Testis (tissue), 2 donors: ENCODE results near the gene TMEM106C.

Experiments
- POLR2A ChIP-seq: fragments of 450-650 bp; IDR thresholded peaks from one replicate; pipeline ENCODE4 v1.6.1; 2017; ENCODE audit warnings: antibody characterized with exemption, mild to moderate bottlenecking, moderate library complexity
- TF ChIP-seq, protein P1 (sequence below), 3 experiments: fragments of 450-650 bp in 2 of 3; fragments of 200-600 bp in 1 of 3; sonication (generic) in 1 of 3; IDR thresholded peaks; one replicate each; pipeline ENCODE4 v1.5.1; 2016 to 2019; ENCODE audit warnings: antibody characterized with exemption in 3 of 3, mild to moderate bottlenecking in 2 of 3, moderate library complexity in 1 of 3

DNA sequence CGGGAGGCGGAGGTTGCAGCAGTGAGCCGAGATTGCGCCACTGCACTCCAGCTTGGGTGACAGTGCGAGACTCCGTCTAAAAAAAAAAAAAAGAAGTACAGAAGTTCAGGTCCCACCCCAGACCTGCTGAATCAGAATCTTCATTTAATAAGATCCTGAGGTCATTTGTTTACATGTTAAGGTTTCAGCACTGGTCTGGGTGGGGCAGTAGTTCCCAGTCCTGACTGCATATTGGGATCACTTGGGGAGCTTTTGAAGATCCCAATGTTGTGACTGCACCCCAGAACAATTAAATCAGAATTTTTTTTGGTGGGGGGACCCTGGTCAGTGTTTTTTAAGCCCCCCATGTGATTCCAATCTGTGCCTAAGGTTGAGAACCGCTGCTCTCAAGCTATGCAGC, 52.6 kb downstream of the TMEM106C start:
- TF ChIP-seq, protein P1, sequence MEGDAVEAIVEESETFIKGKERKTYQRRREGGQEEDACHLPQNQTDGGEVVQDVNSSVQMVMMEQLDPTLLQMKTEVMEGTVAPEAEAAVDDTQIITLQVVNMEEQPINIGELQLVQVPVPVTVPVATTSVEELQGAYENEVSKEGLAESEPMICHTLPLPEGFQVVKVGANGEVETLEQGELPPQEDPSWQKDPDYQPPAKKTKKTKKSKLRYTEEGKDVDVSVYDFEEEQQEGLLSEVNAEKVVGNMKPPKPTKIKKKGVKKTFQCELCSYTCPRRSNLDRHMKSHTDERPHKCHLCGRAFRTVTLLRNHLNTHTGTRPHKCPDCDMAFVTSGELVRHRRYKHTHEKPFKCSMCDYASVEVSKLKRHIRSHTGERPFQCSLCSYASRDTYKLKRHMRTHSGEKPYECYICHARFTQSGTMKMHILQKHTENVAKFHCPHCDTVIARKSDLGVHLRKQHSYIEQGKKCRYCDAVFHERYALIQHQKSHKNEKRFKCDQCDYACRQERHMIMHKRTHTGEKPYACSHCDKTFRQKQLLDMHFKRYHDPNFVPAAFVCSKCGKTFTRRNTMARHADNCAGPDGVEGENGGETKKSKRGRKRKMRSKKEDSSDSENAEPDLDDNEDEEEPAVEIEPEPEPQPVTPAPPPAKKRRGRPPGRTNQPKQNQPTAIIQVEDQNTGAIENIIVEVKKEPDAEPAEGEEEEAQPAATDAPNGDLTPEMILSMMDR (IDR thresholded peaks at IDR 0.05) = no peak
- no peak for TF ChIP-seq POLR2A
